Activated CD4-positive, CD25-positive, alpha-beta regulatory T cell treated with anti-CD3 and anti-CD28 coated beads, Interleukin-2, amount 50 U/mL, for 72 hours (primary cell): ENCODE data around the gene DNAJC30.

Source experiments
- DNase-seq: peaks from one replicate; pipeline ENCODE4 v3.0.0; 2021

The DNAJC30 gene

GRCh38 chr7:73707045-73707631 lies 23.9 kb upstream of the DNAJC30 start:
- no peak for DNase-seq

- DNase-seq, result no peak
Measured at GRCh38 chr7:73706126-73707044, 23.1 kb upstream of the DNAJC30 start.

- DNase-seq, result no peak
Measured at GRCh38 chr7:73705551-73705920, 22.3 kb upstream of the DNAJC30 start.

- DNase-seq, result no peak
Measured at GRCh38 chr7:73704640-73705550, 21.6 kb upstream of the DNAJC30 start.

GRCh38 chr7:73703757-73704639 lies 20.7 kb upstream of the DNAJC30 start:
- no peak for DNase-seq

GRCh38 chr7:73703225-73703624 lies 20.0 kb upstream of the DNAJC30 start:
- DNase-seq, result no peak

GRCh38 chr7:73702665-73703064 lies 19.4 kb upstream of the DNAJC30 start:
- DNase-seq, result no peak

GRCh38 chr7:73702226-73702625 lies 19.0 kb upstream of the DNAJC30 start:
- DNase-seq, result no peak

- peak; percentile 47 for DNase-seq
Measured at GRCh38 chr7:73701357-73701995, 18.2 kb upstream of the DNAJC30 start.

GRCh38 chr7:73700581-73701134 lies 17.4 kb upstream of the DNAJC30 start:
- no peak for DNase-seq

- no peak for DNase-seq
Measured at GRCh38 chr7:73700069-73700423, 16.8 kb upstream of the DNAJC30 start.

- no peak for DNase-seq
Measured at GRCh38 chr7:73699370-73700068, 16.3 kb upstream of the DNAJC30 start.

GRCh38 chr7:73698410-73698809 lies 15.2 kb upstream of the DNAJC30 start:
- no peak for DNase-seq

GRCh38 chr7:73696372-73696771 lies 13.1 kb upstream of the DNAJC30 start:
- no peak for DNase-seq

GRCh38 chr7:73690646-73691045 lies 7.4 kb upstream of the DNAJC30 start:
- DNase-seq, result no peak

- DNase-seq, result no peak
Measured at GRCh38 chr7:73688288-73688687, 5.0 kb upstream of the DNAJC30 start.

GRCh38 chr7:73685311-73685710 lies 2.1 kb upstream of the DNAJC30 start:
- DNase-seq, result no peak

GRCh38 chr7:73683788-73684693 lies 788 bp upstream of the DNAJC30 start:
- no peak for DNase-seq

- no peak for DNase-seq
Measured at GRCh38 chr7:73682745-73683055, 553 bp downstream of the DNAJC30 start.

- DNase-seq, result no peak
Measured at GRCh38 chr7:73681031-73681430, 2.2 kb downstream of the DNAJC30 start.
